Smooth muscle cell of the brain vasculature (primary cell): ENCODE results near the gene RDH8.

ENCODE experiments used
- DNase-seq: peaks from one replicate; pipeline ENCODE4 v3.0.0-alpha.2; 2012; ENCODE audit warnings: low read depth, low spot score

Gene RDH8

DNA sequence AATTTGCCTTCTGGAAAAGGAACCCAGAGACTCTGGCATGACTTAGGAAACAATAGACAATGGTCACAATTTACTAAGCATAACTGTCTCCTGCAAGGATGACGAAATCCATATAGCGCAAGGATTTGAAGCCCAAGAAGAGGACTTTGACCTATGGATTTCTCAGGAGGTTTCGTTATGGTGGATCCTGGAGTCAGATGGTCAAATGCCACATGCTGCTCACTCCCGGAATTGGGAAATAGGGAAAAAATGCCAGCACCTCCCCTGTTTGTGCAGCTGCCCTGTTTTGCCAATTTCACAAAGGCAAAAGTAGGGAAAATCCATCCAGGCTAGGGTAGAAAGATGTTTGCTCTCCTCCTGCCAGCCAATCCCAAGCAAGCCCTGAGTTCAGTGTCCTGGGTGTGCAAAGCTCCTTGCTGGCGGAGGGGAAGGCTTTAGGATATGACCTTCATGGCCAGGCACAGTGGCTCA is 23.4 kb downstream of the RDH8 start:
- DNase-seq: no peak

DNA sequence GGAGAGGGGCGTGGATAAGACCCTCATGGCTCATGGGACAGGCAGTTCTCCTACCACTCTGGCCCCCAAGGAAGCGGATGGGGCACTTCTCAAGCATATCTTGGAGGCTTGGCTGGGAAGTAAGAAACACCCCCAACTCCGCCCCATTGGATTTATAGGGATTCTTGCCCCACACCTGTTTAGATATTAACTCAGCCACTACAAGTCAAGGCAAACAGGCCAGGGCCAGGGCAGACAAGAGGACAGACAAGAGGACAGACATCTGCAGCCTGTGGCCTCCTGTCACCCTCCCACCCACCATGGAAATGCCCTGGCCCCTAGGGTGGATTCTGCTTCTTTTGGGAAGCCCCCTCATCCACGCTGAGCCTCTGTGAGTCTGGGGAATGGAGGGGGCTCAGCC is 24.1 kb downstream of the RDH8 start:
- no peak for DNase-seq

- no peak for DNase-seq
Measured at GRCh38 chr19:10037809-10038208, 24.5 kb downstream of the RDH8 start.

DNA sequence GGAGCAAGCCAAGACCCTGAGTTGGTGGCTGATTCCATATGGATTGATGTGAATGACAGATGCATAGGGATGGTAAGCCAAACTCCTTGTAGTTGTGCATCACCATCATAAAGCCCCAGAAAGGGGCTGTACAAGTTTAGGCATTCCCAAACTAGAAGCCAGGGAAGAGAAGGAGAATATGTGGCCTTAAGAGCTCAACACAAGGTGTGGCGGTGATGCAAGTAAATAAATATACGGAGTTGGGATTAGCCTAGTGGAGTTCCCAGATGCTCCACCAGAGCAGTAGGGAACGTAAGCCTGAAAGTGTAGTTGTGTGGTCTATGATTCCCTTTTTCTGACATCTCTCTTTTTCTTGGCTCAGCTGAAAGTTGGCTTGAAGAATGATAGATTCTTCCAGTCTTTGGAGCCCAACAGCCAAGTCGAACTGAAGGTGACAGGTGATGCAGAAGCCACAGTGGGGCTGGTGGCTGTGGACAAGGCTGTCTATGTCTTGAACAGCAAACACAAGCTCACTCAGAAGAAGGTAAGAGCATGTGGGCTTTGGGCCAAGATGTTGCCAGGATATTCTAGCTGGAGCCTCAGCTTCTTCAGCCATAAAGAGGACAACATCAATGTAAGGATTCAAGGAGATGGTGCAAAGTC is 30.1 kb downstream of the RDH8 start:
- no peak for DNase-seq

DNA sequence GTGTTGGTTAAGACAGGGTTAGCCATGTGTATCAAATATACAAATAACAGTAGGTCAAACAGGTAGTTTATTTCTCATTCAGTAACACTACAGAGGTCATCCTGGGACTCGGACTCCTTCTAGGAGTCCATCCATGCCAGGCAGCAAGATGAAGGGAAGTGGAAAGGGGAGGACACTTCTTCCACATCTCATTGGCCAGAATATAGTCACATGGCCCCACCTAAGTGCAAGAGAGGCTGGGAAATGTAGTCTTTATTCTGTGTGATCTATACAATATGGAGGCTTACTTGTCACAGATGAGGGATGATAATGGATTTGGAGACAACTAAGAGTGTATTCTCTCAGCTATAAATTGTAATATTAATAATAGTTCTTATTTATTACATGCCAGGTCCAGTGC is 31.1 kb downstream of the RDH8 start:
- no peak for DNase-seq

GRCh38 chr19:10045371-10045770 is 32.1 kb downstream of the RDH8 start:
- no peak for DNase-seq

DNA sequence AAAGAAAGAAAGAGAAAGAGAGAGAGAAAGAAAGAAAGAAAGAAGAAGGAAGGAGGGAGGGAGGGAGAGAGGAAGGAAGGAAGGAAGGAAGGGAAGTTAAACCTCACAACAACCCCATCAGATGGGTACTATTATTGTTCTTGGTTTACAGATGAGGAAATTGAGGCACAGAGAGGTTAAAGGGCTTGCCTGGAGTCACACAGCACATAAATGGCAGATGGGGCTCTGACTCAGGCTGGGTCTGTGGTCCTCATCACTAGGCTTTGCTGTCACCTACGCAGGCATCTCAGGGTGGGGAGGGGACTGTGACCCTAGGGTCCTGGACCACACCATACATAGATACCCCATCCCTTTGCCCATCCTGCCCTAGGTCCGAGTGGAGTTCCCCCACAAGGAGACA is 36.3 kb downstream of the RDH8 start:
- no peak for DNase-seq

GRCh38 chr19:10052602-10053360 is 39.5 kb downstream of the RDH8 start:
- no peak for DNase-seq

DNA sequence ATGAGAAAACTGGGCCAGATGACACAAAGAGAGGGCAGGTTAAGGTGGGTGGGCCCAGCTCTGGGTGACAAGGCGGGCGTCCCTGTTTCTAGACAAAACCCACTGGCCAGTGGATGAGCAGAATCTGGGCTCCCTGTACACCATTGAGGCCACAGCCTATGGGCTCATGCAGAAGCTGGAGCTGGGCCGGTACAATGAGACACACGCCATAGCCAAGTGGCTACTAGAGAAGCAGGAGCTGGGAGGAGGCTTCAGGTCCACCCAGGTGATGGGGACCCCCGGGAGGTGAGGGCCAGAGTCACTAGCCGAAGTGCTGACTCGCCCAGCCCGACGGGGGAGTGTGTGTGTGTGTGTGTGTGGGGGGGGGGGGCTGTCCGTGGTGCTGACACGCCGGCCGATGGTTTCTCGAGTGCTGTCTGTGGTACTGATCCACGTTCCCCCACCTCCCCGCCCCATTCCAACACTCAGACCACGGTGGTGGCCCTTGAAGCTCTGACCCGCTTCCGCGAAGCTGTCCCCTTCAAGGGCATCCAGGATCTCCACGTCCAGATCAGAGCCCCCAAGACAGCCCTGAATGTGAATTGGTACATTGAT is 48.5 kb downstream of the RDH8 start:
- DNase-seq: no peak

- no peak for DNase-seq
Measured at GRCh38 chr19:10068205-10068604, 54.9 kb downstream of the RDH8 start.

DNA sequence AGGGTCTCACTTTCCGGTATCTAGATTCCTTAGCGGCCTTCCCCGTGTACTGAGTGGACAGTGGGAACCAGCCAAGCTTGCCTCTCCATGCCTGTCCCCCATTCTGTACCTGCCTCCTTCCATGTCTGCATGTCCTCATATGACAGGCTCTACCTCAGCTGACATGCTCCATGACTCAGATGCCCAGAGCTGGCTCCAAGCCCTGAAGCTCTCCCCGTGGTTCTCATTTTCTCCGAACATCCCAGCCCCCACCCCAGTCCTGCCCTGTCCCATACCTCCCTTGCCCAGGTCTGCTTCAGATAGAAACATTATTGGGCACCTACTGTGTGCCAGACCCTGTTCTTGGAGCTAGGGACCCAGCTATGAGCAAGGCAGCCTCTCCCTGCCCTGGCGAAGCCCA is 55.8 kb downstream of the RDH8 start:
- no peak for DNase-seq

DNA sequence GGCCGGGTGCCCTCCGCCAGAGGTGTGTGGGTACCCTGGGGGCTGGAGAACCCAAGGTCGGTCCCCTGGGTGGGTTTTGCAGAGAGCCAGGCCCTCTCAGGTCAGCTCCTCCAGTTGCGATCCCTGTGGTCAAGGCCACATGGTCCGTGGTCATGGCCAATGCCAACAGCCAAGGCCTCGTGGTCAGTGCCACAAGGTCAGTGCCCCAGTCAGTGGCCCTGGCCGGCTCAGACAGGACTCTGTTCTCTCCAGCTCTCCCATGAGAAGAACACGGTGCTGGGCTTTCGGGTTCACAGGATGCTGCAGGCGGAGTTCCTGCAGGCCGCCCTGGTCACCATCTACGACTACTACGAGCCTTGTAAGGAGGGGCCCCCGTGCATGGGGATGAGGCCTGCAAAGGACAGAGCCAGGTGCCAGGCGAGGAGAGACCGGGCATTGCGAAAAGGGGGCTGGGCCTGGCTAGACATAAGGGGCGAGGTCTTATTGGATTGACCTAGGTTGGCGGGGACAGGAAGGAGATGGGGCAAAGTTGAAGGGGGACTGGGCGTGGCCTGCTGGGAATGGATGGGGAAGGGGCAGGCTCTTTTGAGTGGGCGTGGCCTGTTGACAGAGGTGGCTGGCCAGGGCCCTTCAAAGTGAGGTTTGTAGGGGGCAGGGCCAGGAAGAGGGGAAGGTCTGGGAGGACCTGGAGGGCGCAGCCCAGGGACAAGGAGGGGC is 57.6 kb downstream of the RDH8 start:
- DNase-seq: no peak
